ENCODE results near the gene PAK1.
A peak's percentile ranks its signal among the peaks of the same experiment; 100 is the strongest.
"Not testable (repeated sequence)": the region's sequence is repeated elsewhere in the genome, so short reads cannot be mapped to it uniquely, and the experiment has no call there.

PAK1 gene

GRCh38 chr11:77303328-77303727 is 170.6 kb downstream of the PAK1 start:
- DNase-seq (ENCODE audit: low spot score) = no peak

- no peak for DNase-seq (ENCODE audit: low spot score)
Observed at GRCh38 chr11:77302752-77303151, 171.1 kb downstream of the PAK1 start.

- DNase-seq (ENCODE audit: low spot score) = no peak
Observed at GRCh38 chr11:77301510-77301909, 172.4 kb downstream of the PAK1 start, which contains the start of gene GDPD4. GDPD4 (minus strand) TSS chr11:77301686; CDS start chr11:77285137, 16,549 bp downstream.

GRCh38 chr11:77300695-77301094 is 173.2 kb downstream of the PAK1 start:
- no peak for DNase-seq (ENCODE audit: low spot score)

- not testable (repeated sequence) for DNase-seq (ENCODE audit: low spot score)
Observed at GRCh38 chr11:77300028-77300427, 173.9 kb downstream of the PAK1 start.

GRCh38 chr11:77299528-77299993 is 174.3 kb downstream of the PAK1 start:
- no peak for DNase-seq (ENCODE audit: low spot score)

- no peak for DNase-seq (ENCODE audit: low spot score)
Observed at GRCh38 chr11:77294040-77294439, 179.9 kb downstream of the PAK1 start.

- DNase-seq (ENCODE audit: low spot score) = no peak
Observed at GRCh38 chr11:77289737-77290136, 184.2 kb downstream of the PAK1 start.

- no peak for DNase-seq (ENCODE audit: low spot score)
Observed at GRCh38 chr11:77287615-77288273, 186.2 kb downstream of the PAK1 start.

- DNase-seq (ENCODE audit: low spot score) = no peak
Observed at GRCh38 chr11:77287136-77287535, 186.8 kb downstream of the PAK1 start.

GRCh38 chr11:77284476-77285468 is 189.1 kb downstream of the PAK1 start:
- DNase-seq (ENCODE audit: low spot score) = no peak

GRCh38 chr11:77283101-77283500 is 190.8 kb downstream of the PAK1 start:
- DNase-seq (ENCODE audit: low spot score) = no peak

- DNase-seq (ENCODE audit: low spot score) = peak; percentile 39
Observed at GRCh38 chr11:77278595-77279506, 195.0 kb downstream of the PAK1 start.

GRCh38 chr11:77276271-77276670 is 197.6 kb downstream of the PAK1 start:
- DNase-seq (ENCODE audit: low spot score) = no peak
